ENCODE measurements around the gene DTNB.

The DTNB gene

DNA sequence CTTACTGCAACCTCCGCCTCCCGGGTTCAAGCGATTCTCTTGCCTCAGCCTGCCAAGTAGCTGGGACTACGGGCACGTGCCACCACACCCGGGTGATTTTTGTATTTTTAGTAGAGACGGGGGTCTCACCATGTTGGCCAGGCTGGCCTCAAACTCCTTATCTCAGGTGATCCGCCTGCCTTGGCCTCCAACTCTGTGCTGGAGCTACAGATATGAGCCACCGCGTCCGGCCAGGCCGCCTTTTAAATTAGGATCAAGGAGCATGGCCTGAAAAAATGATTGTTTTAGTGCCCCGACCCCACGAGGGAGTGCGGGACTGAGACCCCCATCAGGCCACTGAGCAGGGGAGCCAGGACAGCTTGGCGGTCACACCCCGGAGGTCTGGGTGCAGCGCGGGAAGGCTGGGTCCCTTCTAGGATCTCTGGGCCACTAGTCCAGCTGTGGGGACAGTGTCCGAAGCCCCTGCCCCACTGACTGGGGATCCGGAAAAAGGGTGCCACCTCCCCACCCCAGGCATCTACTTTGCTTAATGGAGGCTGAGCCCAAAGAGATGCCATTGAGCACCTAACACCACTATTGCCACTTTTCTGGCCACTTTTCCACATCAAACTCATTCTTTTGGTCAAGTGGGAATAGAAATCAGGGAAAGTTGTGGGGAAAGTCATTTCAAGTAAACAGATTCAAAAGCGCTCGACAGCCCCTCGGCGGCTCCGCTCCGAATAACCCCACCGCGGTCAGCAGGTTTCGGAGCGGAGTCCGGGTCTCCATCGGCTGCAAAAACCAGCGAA, 311.9 kb downstream of the DTNB start:
- no peak for DNase-seq

DNA sequence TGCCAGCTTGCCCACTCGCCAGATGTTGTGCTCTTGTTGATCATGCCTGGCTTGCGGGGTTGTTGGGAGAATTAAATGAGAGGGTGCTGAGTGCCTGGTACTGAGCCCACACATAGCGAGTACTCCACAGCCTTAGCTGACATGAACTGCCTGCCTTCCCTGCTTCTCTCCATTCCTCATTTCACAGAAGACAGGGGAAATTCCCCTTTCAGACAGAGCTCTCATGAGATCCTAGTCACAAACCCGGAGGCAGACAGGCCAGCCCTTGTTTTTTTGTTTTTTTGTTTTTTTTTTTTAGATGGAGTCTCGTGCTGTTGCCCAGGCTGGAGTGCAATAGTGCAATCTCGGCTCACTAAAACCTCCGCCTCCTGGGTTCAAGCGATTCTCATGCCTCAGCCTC, 314.5 kb downstream of the DTNB start:
- DNase-seq = no peak

DNA sequence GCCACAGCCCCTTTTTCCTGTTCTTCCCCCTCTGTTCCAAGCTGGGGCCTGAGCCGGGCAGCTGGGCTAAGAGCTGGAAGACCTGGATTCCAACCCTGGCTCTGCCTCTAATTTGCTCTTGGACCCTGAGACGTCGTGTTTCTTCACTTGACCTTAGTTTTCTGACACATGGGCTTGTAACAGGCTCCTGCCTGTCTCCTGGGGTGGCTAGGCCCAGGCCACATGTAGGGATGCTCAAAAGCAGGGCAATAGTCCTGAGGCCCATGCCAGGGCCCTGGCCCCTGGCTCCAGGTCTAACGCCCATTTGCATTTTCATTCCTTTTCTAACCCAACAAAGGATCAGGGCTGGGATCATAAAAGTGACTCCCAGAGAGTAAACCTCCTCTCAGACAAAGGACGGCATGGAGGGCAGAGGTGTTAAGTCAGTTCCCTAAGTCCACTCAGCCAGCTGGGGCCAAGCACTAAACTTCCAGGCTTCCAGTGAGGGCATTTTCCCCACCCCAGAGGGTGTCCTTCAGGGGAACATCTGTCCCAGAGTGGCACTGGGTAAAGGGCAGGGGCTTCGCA, 315.0 kb downstream of the DTNB start:
- no peak for DNase-seq

- no peak for DNase-seq
These were observed 317.3 kb downstream of the DTNB start for GRCh38 chr2:25356088-25356487.

DNA sequence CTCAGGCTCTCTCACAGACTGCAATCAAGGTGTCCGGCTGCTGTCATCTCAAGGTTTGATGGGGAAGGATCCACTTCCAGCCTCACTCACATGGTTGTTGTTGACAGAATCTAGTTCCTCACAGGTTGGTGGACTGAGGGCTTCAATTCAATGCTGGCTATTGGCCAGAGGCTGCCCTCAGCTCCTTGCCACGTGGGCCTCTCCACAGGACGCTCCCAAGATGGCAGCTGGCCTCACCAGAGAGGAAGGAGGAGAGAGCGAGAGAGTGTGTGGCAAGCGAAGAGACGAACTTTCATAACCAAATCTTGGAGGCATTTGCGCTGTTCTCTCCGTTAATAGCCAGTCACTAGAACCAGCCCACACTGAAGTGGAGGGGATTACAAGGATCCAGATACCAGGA, 318.1 kb downstream of the DTNB start:
- no peak for DNase-seq

DNA sequence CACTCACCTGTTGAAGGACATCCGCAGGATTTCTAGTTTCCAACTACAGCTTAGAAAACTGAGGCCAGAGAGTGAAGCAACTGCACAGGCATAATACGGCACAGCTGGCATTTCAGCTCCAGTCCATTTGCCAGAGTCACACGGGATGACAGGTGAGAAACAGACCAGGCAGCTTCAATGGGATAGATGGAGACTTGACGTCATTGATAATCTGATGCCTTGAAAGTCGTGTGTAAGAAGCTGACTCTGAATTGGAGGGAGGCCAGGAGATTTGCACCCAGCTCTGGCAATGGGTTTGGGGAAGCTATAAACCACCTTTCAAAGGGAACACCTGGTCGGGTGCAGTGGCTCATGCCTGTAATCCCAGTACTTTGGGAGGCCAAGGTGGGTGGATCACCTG, 319.3 kb downstream of the DTNB start:
- no peak for DNase-seq

DNA sequence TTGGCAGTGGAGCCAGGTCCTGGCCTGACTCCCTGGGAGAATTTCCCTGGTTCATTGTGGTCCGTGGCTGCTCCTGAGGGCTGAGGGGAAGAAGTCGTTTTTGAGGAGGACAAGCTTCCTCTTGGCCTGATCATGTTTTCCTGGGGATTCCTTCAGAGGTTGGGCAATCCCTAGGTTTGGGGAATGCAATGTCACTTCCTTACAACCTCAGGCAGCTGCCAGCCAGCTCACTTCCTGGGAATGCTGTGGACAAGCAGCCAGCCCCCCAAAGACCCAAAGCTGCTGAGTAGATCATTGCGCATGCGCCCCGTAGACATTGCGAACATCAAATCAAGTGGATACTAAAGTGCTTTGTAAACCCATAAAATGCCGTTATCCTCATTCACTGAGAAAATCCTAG, 324.0 kb downstream of the DTNB start:
- DNase-seq = no peak

- no peak for DNase-seq
These were observed 325.5 kb downstream of the DTNB start for GRCh38 chr2:25347846-25348245.

DNA sequence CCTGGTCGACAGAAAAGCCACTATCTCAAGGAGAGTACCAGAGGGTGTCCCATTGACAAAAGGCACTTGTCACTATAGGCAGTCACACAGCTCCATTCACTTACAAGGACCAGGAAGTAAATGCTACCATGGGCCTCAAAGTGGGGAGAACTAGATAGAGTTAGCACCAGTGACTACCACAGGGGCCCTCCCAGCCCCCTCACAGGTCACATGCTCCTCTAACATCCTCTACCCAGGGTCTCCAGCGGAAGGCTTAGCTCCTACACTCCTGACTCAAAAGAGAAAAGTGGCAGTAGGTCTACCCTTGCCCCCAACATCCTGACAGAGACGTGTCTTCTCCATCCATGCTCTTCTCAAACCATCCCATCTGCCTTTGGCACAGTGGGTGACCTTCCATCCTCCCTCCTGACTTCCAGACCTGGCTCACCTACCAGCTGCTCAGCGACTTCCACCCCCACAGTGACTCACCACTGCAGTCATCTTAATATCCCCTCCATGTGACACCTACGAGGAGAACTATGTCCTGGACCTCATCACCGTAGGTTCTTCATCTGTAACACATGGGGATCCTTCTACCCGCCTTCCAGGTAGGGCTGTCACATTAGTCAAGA, 326.1 kb downstream of the DTNB start:
- peak in 1 of 2 experiments; percentile 54 for DNase-seq

GRCh38 chr2:25343187-25343825, 330.1 kb downstream of the DTNB start:
- DNase-seq = no peak

- peak; percentile 69 to 78 for DNase-seq
These were observed 330.8 kb downstream of the DTNB start for GRCh38 chr2:25342372-25343186.

GRCh38 chr2:25341753-25342371, 331.5 kb downstream of the DTNB start, which contains the start of gene DNMT3A:
Gene DNMT3A, minus strand, starts transcription at chr2:25341925. Its CDS starts 27,941 bp downstream, at chr2:25313984.
- peak; percentile 68 to 70 for DNase-seq

- peak; percentile 21 to 44 for DNase-seq
These were observed 332.2 kb downstream of the DTNB start for GRCh38 chr2:25341011-25341727.

GRCh38 chr2:25340181-25340921, 333.0 kb downstream of the DTNB start:
- peak; percentile 33 to 43 for DNase-seq

DNA sequence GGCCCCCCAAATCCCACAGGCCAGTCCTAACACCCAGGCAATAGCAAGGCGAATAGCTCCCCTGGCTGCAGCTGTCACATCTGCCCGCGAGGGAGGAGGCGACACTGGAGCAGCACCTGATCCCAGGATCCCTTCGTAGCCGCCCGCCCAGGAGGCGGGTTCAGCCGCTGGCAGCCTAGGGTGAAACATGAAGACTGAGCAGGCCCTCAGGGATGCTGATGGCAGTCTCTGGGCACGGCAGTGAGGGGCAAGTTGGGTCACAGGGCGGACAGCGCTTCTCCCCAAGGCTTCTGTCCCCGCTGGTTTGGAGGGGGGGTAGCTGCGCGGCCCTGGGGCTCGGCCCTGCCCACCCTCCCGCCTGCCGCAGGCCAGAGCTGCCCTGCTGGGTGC, 333.6 kb downstream of the DTNB start:
- no peak for DNase-seq

DNA sequence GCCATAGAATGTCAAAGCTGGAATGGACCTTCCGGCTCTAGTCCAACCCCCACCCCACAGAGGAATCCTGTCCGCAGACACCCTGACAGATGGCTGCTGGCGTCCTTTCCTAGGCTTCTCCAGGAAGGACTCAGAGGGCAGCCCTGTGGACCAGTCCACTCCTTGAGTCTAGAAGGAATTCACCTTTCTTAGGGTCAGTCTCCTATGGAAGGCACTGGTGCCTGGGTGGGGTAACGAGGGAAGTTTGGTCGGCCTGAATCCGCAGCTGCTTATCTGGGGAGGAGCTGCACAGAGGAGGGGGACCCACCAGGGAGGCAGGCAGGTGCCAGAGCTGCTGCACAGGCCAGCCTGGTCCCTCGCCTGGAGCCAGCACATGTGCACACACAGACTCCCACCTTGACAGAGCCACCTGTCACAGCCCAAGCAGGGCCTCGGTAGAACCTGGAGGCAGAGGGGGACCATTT, 334.1 kb downstream of the DTNB start:
- no peak for DNase-seq

DNA sequence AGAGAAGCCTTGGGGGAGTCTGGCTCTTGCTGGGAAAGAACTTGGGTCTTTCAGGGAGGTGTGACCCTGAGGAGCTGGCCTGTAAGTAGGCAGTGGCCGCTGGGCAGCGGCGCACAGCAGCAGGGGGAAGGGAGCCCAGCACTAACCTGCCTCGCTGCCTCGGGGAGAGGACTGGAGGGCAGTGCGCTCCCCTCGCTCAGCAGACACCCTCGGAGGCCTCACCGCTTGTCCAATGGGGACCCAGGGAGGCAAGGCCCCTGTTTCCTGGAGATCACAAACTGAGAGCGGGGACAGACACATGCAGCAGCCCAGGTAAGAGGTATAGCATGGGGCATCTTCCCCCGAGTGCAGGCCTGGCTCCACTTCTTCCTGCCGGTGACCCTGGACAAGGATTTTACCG, 335.0 kb downstream of the DTNB start:
- DNase-seq = no peak

DNA sequence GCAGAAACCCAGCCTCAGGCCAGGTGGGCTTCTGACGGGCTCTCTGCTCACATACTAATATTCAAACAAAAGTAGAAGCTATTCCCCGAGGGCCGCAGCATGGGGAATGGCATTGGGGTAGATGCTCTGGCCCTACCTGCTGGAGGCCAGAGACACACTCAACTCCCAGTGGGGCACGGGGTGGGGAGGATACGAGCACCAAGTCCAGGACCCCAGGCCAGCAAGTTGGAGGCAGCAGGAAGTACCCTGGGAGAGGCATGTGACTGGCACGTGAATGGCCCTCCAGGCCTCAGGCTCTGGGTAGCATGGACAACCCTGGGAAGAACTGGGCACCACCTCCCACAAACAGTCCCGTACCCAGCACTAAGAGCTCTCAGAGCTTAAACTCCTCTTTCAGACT, 335.5 kb downstream of the DTNB start:
- DNase-seq = no peak

GRCh38 chr2:25337276-25337675, 336.1 kb downstream of the DTNB start:
- DNase-seq = peak in 1 of 2 experiments; percentile 24

DNA sequence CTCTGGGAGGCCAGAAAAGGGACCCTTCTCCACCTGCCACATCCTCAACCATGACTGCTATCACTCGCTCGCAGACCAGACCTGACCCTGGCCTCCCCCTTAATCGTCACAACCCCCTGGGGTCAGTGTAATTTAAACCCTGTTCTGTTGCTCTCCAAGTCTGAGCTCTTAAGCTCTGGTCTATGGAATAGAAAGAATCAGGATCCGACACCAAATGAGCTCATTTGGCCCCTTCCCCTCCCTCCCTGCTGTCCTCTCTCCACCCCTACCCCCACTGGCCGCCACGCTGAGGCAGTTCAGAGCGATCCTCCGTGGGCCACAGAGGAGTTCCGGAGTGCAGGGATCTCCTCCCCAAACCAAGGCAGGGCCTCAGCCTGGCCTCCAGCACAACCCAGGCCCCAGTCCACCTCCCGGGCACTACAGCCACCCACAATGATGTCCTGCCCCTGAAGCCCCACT, 337.0 kb downstream of the DTNB start:
- DNase-seq = no peak

GRCh38 chr2:25335971-25336370, 337.4 kb downstream of the DTNB start:
- DNase-seq = no peak
